ENCODE results near the gene TTYH3. TPM values are rescaled to one million over a fixed set of nuclear protein-coding genes. Genes with fewer than 3 reads are reported as not detected.
"Not testable (repeated sequence)": the region's sequence is repeated elsewhere in the genome, so short reads cannot be mapped to it uniquely, and the experiment has no call there.

The TTYH3 gene, protein sequence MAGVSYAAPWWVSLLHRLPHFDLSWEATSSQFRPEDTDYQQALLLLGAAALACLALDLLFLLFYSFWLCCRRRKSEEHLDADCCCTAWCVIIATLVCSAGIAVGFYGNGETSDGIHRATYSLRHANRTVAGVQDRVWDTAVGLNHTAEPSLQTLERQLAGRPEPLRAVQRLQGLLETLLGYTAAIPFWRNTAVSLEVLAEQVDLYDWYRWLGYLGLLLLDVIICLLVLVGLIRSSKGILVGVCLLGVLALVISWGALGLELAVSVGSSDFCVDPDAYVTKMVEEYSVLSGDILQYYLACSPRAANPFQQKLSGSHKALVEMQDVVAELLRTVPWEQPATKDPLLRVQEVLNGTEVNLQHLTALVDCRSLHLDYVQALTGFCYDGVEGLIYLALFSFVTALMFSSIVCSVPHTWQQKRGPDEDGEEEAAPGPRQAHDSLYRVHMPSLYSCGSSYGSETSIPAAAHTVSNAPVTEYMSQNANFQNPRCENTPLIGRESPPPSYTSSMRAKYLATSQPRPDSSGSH
- total RNA-seq = 48.3 and 54.7 TPM in 2 replicates

GRCh38 chr7:2631946-2632732 is at the start of gene TTYH3:
TTYH3 (plus strand) TSS chr7:2631986; CDS start chr7:2632156, 170 bp downstream.
- DNase-seq (ENCODE audit: low read depth, low spot score) = no peak

DNA sequence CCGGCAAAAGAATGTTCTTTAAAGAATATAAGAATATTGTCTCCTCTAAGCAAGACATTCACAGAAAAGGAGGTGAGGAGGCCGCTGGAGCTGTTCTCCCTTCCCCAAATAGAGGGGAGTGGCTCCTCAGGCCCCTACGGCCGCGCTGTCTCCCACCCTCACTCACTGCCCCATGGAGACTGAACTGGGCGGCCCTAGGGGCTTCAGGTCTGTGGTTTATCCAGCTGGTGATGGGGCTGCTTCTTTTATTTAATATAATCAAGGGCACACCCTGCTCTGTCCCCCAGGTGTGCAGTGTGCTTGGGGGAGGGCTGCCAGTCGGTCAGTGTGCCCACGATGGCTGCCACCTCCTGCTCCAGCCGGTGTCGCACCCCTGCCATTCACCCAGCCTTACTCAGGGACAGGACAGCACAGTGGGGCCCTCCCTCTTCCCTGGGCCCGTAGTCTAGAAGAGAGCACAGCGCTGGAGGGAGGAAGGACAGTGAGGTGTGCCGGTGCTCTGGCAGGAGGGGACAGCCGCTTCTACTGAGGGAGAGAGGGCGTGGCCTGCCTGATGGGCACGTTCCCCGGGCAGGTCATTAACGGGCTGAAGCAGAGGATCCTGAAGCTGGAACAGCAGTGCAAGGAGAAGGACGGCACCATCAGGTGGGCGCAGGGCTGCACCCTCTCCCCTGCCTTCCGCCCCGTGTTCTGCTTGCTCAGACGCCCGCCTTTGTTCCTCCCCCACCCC is 49.6 kb upstream of the TTYH3 start:
- DNase-seq (ENCODE audit: low read depth, low spot score) = no peak

GRCh38 chr7:2583798-2584580 is 47.8 kb upstream of the TTYH3 start:
- no peak for DNase-seq (ENCODE audit: low read depth, low spot score)

- no peak for DNase-seq (ENCODE audit: low read depth, low spot score)
Observed at GRCh38 chr7:2585446-2585845, 46.3 kb upstream of the TTYH3 start.

- no peak for DNase-seq (ENCODE audit: low read depth, low spot score)
Observed at GRCh38 chr7:2586326-2587020, 45.3 kb upstream of the TTYH3 start.

GRCh38 chr7:2587134-2587533 is 44.7 kb upstream of the TTYH3 start:
- no peak for DNase-seq (ENCODE audit: low read depth, low spot score)

DNA sequence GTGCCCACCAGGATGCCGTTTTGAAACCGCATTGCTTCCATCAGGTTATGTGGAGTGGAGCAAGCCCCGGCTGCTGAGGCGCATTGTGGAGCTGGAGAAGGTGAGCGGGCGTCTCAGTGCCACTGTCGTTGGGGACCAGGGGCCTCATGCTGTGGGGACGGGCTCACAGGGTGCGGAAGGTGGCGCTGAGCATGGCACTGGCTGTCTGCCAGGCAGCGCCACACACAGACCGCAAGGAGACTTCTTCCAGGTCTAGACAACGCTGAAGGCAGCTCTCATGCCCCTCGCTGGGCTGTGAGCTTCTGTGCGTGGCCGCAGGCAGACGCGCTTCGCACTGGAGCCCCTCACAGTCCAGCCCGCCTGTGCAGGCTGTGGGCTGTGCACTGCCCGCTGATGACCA is 44.0 kb upstream of the TTYH3 start:
- DNase-seq (ENCODE audit: low read depth, low spot score) = no peak

- no peak for DNase-seq (ENCODE audit: low read depth, low spot score)
Observed at GRCh38 chr7:2589341-2589740, 42.4 kb upstream of the TTYH3 start.

- DNase-seq (ENCODE audit: low read depth, low spot score) = not testable (repeated sequence)
Observed at GRCh38 chr7:2589941-2590340, 41.8 kb upstream of the TTYH3 start.

DNA sequence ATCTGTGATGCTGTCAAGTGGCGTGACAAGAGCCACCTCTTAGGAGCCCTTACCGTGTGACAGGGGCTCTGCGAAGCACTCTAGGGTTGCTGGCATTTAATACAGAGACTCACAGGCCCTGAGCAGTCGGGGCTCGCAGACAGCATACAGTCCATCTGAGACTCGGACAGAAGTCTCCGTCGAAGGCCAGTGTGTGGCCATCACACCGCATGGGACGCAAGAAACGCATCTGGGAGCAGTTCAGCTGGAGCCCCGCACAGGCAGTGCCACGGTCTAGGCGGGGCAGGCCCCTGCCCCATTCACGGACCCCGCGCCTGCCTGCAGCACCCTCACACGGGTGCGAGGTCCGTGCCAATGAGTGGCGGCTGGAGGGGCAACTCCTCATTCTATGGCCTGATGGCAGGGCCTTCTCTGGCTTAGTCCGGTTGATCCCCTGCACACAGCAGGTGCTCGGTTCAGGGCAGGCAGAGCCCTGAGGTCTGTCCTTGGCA is 39.4 kb upstream of the TTYH3 start:
- no peak for DNase-seq (ENCODE audit: low read depth, low spot score)

- no peak for DNase-seq (ENCODE audit: low read depth, low spot score)
Observed at GRCh38 chr7:2593036-2593727, 38.6 kb upstream of the TTYH3 start.

DNA sequence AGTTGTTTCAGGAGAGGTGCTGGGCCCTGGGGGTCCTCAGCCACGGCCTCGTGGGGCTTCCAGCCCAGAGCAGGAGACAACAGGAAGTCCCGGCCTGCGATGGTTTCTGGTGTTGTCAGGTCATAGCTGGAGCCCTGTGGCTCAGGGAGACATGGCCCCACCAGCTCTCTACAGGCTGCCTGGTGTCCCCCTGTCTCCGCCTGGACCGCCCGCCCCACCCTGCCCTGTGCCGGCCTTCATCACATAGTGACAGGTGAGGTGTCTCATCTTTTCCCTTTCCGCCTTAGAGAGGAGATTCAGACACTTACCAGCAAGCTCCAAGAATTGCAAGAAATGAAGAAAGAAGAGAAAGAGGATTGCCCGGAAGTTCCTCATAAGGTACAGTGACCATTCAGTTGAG is 37.2 kb upstream of the TTYH3 start:
- DNase-seq (ENCODE audit: low read depth, low spot score) = no peak

- no peak for DNase-seq (ENCODE audit: low read depth, low spot score)
Observed at GRCh38 chr7:2595258-2595860, 36.4 kb upstream of the TTYH3 start.

DNA sequence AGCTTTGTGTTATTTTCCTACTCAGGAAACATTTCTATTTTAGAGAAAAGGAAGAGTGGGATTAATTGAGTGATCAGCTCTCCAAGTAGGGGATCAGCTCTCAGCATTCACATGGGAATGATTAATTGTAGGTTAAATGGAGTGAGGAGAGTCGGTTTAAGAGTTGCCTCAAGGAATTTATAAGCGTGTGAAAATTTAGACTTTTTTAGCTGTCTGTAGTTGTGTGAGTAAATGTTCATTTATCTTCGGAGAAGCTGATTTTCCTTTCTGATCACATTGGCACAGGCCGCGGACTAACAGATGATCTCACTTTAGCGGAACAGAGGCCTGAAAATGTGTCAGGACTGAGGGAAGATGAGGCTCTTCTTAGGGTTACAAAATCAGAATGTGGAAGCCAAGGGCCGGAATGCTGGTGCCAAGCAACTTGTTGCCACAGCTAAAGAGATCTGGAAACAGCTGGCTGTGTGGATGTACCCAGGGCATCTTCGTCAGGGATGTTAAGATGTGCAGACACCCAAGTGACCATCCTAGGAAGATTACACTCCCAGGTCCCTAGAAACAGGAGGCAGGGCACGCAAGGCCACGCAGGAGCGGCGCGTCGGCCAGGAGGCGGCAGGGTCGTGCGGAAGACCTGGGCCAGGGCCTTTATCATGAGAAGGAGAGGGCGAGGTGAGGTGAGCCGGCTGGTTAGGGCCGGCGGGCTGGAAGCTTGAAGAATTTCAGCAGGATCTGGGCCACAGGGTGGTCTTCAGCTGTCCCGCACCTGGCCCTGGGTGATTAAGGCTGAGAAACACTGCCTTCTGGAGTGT is 35.1 kb upstream of the TTYH3 start:
- no peak for DNase-seq (ENCODE audit: low read depth, low spot score)

DNA sequence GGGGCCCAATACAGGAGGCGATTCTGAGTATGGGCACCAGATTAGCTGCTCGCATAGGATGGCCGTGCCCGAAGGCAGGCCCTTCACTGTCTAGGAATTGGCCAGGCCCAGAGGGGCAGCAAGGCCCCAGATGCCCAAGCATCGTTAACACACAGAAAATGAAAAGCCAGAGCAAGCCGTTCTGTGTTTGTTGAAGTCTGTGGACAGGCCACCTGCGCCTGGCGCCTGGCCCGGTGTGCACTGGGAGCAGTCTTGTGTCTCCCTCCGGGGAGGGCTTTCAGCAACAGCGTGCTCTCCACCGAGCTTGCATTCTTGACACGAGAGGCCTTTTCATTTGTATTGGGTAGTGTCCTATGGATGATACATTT is 34.5 kb upstream of the TTYH3 start:
- no peak for DNase-seq (ENCODE audit: low read depth, low spot score)

GRCh38 chr7:2598154-2598823 is 33.5 kb upstream of the TTYH3 start:
- no peak for DNase-seq (ENCODE audit: low read depth, low spot score)

- DNase-seq (ENCODE audit: low read depth, low spot score) = no peak
Observed at GRCh38 chr7:2601065-2601464, 30.7 kb upstream of the TTYH3 start.

DNA sequence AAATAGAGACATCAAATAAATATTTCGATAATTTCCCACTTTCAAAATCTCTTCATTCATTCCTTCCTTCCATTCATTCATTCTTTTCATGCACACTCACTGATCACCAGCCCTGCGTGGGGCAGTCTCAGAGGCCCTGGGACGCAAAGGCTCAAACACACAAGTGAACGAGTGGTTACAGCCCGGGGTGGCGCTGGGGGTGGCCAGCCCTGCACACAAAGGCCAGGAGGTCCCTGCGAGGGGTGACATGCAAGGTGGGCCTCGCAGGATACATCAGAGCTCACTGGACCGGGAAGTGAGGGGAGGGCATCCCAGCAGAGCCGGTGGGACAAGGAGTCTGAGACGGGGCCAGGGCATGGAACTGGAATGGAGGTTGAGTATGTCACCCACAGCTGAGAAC is 29.9 kb upstream of the TTYH3 start:
- DNase-seq (ENCODE audit: low read depth, low spot score) = no peak
